HPDE6-E6E7 (cell line): ENCODE results near the gene KIF26A.

Source experiments
- DNase-seq: peaks from one replicate; pipeline ENCODE4 v3.0.0; 2011; ENCODE audit warnings: missing footprints; ENCODE audit errors: extremely low spot score

KIF26A gene

DNA sequence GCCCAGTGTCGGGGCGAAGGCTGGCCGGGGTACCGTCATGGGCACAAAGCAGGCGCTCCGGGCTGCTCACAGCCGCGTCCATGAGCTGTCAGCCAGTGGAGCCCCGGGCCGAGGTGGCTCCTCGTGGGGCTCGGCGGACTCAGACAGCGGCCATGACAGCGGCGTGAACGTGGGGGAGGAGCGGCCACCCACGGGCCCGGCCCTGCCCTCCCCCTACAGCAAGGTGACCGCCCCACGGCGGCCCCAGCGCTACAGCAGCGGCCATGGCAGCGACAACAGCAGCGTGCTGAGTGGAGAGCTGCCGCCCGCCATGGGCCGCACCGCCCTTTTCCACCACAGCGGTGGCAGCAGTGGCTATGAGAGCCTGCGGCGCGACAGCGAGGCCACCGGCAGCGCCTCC is 39.0 kb downstream of the KIF26A start:
- DNase-seq = no peak

DNA sequence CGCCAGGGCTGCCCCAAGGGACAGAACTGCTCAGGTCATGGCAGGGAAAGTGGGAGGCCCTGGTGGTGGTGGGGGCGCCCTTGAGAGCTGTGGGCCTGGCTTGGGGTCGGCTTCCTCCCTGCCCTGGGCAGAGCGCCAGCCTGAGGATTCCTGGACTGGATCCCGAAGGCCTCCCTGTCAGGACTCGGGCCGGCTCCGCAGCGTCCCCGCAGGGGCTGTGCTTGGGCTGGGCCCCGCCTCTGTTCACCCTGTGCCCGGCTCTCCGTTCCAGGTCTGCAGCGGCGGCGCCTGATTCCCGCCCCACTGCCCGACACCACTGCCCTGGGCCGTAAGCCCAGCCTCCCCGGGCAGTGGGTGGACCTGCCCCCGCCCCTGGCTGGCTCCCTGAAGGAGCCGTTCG is 39.9 kb downstream of the KIF26A start:
- DNase-seq = no peak

DNA sequence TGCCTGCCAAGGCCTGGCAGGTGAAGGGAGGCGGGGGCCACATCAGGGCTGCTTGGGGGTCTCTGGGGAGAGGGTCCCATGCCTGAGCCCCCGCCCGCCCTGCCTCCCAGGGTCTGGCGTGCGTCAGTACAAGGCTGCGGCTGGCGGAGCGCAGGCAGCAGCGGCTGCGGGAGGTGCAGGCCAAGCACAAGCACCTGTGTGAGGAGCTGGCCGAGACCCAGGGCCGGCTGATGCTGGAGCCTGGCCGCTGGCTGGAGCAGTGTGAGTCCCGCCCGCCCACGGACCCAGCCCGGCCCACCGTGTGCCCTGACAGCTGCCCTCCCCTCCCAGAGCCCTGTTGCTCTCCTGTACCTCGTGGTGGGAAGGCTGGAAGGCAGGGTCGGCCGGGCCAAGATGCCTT is 40.7 kb downstream of the KIF26A start:
- no peak for DNase-seq

DNA sequence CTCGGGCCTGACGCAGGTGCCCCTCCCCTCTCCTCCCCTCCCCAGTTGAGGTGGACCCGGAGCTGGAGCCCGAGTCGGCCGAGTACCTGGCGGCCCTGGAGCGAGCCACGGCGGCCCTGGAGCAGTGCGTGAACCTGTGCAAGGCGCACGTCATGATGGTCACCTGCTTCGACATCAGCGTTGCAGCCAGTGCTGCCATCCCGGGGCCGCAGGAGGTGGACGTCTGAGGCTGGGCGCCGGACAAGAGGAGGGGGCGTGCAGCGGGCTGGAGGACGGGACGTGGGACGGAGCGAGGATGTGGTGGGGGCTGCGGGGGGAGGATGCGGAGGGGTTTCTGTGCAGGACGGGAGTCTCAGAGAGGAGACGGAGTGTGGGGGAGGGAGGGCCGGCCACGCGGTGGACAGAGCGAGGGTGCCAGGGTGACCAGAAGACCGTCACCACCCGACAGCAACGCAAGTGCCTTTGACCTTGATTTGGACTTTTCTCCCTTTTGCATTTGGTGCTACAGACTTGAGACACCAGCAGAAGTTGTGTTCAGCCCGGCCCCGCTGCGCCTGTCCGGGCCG is 41.3 kb downstream of the KIF26A start:
- no peak for DNase-seq

DNA sequence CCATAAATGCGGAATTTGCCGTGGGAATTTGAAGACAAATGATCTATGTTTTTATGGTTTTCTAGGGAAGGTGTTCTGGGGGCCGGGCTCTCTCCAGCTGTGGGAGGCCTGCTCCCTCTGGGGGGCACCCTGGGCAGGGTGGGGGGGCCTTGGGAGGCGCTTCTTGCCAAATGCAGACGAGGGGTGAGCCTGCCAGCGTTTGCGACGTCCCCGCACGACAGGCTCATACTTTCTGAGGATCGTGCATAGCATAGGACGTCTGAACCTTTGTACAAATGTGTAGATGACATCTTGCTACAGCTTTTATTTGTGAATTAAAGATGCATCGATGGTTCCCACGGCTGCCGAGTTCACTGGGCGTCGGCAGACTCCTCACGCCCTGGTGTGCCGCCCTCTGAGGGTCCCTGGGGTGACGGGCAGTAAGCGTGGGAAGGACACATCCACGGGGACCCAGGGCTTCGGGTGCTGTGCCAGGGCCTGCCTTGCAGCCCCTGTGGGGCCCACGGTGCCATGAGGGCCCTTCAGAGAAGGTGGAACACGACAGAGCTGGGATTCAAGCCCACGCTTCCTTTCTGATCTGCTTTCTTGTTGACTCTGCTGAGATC is 42.3 kb downstream of the KIF26A start:
- no peak for DNase-seq

DNA sequence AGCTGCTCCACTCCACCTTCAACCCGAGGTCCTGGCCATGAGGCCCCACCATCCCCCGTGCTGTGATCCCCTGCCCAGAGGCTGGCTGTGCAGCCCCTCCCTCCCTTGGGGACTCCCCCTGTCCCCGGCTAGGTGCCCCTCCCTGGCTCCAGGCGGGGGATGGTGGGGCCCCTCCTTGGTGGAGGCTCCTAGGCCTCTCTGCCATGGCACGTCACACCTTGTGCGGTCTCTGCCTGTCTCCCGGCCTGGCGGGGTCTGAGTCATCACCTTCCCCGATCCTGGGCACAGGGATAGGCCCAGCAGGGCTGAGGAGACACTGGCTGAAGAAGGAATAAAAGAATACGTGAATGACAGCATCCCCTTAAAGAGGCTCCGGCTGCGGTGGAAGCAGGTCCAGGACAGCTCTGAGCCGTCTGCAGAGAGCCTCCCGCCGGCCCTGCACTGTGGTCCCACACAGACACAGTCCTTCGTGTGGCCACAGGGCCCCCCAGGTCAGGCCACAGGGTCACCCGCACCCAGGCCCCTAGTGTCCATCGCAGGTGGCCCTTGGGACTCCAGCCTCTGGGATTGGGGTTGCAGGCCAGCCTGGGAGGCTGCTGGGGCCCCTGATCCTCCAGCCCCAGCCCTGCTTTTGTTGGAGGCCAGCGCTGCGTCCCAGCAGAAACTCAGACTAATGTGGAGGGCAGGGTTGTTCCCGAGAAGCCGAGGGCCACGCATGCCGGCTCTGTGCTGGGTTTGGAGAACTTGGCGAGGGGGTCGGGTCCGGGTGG is 43.6 kb downstream of the KIF26A start:
- peak; percentile 52 for DNase-seq

DNA sequence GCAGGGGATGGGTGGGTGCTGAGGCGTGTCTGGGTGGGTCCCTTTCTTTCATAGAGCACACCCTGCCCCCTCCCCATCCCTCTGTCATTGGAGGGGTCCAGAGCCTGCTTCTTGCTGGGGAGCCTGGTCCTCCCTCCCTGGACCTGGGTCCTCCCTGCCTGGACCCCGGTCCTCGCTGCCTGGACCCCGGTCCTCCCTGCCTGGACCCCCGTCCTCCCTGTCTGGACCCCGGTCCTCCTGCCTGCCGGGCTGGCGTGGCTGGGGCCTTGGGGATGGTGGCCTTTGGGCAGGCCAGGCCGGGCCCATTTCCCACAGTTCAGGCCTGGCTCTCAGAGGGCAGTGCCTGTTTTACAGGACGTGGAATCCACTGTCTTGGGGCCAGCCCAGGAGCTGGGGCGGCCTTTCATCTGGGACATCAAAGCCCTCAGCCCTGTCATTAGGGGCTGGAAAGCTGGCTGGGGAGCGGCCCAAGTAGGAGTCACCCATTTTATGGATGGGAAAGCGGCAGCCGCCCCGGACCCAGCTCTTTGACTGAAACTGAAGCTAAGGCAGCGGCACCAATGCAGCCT is 44.6 kb downstream of the KIF26A start:
- no peak for DNase-seq

DNA sequence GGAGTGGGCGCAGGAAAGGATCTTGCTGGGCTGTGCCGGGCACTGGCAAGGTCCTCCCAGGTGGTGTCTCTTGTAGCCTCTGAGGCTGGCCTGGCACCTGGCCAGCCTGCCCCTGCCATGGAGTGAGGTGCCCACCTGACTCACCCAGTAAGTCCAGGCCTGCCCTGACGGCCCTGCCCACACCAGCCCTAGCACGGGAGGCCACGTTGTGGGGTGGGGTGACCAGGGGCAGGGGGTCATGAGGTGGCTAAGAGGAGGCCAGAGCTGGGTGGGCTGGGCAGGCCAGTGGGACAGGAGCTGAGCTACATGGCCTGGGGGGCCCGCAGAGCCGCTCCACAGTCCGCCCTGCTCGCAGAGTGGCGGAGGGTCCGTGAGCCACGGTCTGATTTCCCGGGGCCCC is 45.4 kb downstream of the KIF26A start:
- no peak for DNase-seq

DNA sequence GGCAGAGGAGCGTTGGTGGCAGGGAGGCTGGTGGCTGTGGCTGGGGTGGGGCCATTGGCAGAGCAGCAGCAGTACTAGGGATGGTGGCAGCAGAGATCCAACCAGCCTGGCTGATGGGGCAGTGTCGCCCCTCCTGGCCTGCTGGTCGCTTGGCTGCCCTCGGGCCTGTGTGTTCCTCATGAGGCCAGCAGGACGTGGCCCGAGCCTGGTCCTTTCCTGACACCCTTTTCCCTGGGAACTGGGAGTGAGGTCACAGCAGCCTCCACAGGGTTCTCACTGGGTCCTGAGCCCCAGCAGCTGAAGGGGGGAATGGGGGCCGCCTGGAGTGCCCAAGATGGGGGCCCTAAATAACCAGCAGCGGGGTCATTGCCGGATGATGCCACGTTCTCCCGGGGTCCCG is 46.1 kb downstream of the KIF26A start:
- no peak for DNase-seq

DNA sequence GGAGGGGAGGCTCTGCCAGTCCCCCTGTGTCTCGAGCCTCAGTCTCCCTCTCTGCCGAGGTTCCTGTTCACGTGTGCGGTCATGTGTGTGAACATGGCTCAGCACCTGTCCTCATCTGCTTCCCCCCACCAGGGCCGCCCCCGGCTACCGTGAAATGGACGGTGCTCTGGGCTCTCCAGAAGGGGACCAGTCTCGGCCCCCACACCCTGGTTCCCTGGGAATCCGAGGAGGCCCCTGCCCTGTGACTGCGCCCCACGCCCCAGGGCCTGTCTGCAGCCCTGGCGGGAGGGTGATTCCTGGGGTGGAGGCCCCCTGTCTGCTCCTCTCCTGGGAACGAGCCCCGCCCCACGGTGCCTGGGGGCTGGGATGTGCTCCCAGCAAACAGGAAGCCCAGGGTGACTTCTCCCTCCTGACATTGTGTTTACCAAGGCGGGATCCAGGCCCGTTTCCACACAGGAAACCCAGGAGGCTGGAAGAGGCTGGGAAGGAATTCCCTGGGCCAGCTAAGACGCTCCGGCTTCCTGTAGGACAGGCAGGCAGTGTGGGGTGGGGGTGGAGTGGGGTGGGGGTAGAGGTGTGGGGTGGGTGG is 46.6 kb downstream of the KIF26A start:
- no peak for DNase-seq

DNA sequence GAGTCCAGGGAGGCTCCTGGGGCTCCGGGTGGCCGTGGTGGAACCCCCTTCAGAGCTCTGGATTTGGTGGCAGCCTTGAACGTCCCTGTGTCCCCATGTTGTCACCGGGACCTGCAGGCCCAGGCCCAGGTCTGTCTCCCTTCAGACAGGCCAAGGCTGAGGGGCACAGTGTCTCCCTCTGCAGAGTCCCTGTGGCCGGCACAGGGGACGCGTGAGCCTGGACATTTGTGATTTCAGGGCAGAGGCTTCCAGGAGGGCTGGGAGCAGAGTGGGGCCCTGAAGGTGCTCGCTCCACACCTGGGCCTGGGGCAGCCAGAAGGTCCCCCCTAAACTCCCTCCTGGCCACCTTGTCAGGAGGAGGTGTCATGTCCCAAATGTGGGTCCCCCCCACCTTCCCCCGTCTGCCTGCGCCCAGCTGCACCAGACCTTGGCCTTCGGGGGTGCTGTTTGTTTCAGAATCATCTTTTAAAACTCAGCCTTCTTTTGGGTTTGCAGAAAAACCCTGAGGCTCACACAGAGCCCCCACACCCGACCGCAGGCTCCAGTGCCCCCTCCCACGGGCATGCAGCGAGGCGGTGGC is 47.6 kb downstream of the KIF26A start:
- DNase-seq = no peak

DNA sequence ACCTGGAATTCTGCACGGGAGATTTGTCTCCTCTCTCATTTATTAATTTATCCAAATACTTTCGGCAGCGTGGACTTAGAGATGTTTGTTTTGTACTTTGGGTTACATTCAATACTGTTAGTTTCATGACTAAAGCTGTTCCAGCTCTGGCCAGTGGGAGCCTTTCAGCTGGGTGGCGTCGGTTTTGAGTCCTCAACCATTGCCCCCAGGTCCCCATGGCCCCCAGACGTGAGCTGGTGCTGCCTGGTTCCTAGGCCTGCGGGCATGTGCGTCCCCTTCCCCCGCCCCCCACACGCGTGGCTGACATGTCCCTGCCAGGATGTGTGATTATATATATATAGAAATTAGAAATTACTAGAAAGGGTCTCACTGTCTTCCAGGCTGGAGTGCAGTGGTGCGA is 48.2 kb downstream of the KIF26A start:
- DNase-seq = no peak

DNA sequence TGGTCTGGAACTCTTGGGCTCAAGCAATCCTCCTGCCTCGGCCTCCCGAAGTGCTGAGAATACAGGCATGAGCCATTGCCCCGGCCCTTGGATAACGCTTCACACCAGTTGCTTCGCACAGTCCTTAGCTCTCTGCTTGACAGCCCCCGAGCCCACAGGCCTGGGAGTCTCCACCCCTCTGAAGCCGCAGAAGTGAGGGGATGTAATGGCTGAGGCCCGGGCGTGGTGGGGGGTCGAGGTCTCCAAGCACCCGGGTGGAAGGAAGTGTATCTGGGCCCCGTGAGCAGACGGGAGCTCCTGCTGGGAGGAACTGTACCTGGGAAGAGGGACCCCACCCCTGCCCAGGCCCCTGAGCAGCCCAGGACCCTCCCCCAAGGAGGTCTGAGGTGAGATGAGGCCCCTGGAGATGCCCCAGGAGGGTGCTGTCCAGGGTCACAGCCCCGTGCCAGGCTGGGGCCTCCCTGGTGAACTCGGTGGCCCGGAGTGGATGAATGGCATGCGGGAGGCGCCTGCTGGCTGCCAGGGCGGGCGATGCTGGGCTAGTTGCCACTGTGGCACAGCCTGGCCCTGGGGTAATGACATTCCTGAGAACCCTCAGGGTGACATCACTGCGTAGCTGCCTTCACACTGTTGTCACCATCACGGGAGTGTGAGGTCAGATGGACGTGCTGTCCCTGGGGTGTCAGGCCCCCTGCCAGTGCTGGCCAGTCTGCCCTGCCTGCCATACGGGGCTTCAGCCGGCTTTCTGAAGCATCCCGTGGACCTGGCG is 48.9 kb downstream of the KIF26A start:
- no peak for DNase-seq

DNA sequence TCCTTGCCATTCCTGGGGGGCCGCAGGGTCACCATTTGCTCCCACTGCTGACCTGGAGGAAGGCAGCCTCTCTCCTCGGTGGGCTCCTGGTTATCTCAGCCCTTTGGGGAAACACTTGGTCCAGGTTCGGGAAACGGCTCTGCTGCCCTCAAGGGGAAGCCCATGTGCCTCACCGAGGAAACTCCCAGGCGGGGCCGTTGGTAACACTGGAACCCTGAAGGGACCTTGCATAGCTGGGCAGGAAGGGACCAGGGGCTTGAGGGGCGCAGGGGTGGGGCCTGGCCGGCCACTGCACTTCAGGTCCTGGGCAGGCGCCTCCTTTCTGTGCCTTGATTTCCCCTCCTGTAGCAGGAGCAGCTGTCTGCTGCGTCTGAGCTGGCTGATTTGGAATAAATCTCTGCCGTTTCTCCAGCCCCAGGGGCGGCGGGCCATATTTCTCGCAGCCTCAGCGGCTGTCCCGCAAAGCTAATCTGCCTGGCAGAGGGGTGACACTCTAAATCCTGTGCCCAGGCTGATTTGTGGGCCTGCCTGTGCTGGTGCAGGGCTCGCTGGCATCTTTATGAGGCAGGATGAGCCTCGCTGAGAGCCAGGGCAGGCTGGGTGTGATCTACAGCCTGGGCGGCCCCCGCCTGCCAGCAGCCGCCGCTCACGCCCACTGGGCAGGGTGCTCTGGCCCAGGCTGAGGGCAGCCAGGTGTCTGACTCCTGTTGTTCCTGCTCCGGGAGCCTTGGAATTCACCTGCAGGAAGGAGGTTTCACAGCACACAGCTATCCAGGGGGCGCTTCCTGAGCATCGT is 49.7 kb downstream of the KIF26A start:
- DNase-seq = no peak

DNA sequence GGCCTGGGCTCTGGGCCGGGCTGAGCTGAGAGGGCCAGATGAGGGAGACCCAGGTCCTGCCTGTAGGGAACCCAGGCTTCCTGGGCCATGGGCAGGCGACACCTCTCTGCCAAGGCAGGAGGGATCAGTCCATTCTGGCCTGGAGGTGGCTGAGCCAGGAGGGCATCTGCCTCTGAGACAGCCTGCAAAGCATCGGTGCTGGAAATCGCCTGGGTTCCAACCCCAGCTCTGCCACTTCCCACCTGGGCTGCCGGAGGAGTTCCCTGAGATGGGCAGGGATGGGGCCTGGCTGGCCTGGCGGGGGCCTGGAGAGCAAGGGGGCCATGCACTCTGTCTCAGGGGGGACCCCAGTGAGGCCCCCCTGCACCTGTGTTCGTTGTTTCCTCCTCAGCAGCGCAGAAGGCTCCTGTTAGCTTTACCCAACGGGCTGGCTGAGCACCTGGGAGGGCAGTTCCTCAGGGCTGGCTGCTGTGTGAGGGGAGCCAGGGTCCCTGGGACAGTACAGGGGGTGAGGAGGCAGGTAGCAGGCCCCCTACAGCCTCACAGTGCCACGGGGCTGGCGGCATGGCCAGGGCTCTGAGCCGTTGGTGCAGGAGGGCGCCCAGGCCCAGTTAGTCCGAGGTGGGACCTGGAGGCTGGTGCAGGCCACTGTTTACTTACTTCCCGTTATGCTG is 50.5 kb downstream of the KIF26A start:
- no peak for DNase-seq

DNA sequence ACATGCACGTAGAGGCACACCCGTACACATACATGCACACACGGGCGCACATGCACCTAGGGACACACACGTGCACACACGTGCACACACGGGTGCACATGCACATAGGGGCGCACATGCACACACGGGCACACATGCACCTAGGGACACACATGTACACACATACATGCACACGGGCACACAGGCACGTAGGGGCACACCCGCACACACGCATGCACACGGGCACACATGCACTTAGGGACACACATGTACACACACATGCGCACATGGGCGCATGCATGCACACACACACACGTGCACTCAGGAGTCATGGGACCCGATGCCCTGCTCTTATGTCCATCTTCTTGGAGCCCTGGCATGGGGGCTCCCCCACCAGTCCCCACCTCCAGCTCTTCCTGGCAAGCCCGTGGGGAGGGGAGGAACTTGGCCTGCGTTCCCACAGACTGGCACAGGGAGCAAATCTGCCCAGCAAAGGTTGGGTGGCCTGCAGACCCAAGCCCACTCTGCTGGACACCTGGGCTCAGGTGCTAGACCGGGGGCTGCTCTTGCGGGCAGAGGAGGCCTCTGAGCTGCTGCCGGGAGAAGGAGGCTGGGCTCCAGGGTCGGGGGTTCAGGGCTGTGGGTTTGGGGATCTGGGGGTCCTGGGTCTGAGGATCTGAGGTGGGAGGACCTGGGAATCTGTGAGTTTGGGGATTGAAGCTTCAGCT is 51.4 kb downstream of the KIF26A start:
- DNase-seq = no peak

DNA sequence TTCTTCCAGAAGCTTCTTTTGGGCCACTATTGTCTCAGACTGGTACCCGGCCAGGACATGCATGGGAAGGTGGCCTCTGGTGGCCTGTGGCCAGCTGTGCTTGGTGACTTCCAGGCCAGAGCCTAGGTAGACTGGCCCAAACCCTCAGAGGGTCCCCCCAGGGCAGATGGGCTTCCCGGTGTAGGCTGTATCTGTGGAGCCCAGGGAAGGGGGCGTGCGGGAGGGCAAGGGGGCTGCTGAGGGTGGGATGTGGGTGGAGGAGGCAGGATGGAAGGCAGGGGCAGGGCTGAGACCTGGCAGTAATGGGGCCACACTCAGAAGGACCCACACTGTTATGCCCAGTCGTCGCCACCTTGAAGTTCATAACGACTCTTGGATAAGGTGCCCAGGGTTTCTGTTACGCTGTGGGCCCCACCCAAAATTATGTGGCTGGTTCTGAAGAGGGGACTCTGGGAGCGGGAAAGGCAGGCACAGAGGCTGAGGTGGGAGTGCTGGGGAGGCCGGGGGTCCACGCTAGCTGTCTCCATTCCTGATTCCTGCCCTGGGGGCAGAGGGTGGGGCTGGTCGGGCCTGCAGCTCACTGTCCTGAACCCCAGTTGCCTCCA is 52.1 kb downstream of the KIF26A start:
- no peak for DNase-seq

DNA sequence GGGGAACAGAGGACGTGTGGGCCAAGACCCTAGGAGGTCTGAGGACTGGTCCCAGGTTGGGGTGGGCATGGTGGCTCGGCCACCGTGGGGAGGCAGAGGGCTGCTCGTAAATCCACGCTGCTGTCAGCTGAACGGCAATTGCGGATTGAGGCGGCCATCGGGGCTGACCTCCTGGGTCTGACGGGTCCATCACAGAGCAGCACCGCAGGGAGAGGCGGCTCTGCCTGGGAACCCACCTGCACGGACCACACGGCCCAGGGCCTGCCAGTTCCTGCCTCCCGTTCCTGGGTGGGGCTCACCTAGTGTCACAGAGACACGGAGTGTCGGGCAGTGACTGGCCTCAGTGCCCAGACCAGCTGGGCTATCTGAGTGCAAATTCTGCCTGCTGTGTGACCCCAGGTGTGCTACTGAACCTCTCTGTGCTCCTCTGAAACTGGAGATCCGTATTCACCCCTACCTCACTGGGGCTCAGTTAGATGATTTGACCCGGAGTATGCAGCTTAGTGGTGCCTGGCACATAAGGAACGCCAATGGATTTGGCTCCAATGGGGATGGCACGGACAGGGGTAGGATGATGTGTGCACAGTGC is 53.1 kb downstream of the KIF26A start:
- DNase-seq = no peak
